ENCODE data around the gene CHCHD4. TPM values are rescaled to one million over a fixed set of nuclear protein-coding genes. Genes with fewer than 3 reads are reported as not detected.

The CHCHD4 gene
- total RNA-seq (ENCODE audit: unreplicated experiment), result 11.1 TPM
- long read RNA-seq, transcript CHCHD4-202 (3 exons, 1,405 nt), result major isoform, 5 of 5 reads
- long read RNA-seq, partial matches to known transcripts, result 0 of 5 reads
- long read RNA-seq, other reads (novel, unspliced or antisense), result 0 of 5 reads

DNA sequence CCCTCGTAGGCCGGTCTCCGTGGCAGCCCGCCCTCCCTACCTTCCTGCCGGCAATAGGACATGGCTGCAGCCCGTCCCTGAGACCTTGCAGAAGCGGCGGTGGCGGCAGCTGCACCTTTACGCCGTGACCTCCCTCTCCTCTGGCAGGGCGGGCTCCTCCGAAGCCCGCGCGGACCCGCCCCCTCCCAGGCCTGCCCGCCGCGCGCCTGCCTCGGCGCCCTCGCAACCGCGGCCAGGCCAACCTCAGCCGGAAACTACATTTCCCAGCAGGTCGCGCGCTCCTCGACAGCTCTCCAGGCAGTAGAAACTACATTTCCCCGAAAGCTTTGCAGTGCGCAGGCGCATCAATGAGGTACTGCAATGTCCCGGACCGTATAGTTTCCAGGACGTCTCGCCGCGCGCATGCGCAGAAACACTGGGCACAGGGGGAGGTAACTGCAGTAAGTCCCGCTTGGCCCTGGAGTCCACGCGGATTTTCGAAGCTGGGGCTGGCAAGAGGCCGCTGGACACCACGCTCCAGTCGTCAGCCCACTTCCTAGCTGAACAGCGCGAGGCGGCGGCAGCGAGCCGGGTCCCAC, at the start of gene CHCHD4, which contains the start of gene TMEM43:
Gene CHCHD4, minus strand, starts transcription at position 256 of the 578 bp plus-strand sequence. Its CDS starts 194 bp downstream, at position 62.
Gene TMEM43, plus strand, starts transcription at position 438 of the 578 bp plus-strand sequence. CDS start 142 bp downstream, outside the sequence.
- H3K4me3 Mint-ChIP-seq (ENCODE audit: unreplicated experiment), result peak within 1 kb of the TSS; percentile 99

DNA sequence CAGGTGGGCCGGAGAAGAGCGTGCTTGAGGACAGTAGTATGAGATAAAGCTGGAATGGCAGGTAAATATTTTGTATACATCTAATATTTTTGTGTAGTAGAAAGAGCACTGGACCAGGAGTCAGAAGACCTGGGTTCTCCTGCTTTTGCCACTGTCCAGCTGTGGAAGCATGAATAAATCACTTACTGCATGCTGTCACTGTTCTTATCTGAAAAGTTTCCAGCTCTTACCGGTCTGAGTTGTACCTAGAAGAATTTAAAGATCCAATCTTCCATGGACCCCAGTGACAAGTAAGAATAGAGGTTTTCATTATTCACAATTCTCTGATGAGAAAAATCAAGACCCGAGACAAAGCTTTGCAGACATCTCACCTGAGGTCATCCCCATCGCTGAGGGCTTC, 47.8 kb upstream of the CHCHD4 start:
- Mint-ChIP-seq H3K27ac (ENCODE audit: unreplicated experiment) (no peak overlapping the region), H3K4me1 (ENCODE audit: unreplicated experiment) (peaks cover 19% of the 10 kb centered on the region), H3K9me3 (ENCODE audit: unreplicated experiment) (no peaks in the 10 kb centered on the region), H3K4me3 (ENCODE audit: unreplicated experiment) (peak overlapping the region; percentile 48), H3K36me3 (ENCODE audit: low read depth, unreplicated experiment) (peaks cover 27% of the 10 kb centered on the region), H3K27me3 (ENCODE audit: unreplicated experiment) (peaks cover 4% of the 10 kb centered on the region)
- TF ChIP-seq, protein P1, sequence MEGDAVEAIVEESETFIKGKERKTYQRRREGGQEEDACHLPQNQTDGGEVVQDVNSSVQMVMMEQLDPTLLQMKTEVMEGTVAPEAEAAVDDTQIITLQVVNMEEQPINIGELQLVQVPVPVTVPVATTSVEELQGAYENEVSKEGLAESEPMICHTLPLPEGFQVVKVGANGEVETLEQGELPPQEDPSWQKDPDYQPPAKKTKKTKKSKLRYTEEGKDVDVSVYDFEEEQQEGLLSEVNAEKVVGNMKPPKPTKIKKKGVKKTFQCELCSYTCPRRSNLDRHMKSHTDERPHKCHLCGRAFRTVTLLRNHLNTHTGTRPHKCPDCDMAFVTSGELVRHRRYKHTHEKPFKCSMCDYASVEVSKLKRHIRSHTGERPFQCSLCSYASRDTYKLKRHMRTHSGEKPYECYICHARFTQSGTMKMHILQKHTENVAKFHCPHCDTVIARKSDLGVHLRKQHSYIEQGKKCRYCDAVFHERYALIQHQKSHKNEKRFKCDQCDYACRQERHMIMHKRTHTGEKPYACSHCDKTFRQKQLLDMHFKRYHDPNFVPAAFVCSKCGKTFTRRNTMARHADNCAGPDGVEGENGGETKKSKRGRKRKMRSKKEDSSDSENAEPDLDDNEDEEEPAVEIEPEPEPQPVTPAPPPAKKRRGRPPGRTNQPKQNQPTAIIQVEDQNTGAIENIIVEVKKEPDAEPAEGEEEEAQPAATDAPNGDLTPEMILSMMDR (IDR thresholded peaks at IDR 0.05; ENCODE audit: unreplicated experiment), result no peak
- DNase-seq (ENCODE audit: low spot score), result no peak

More for the DNA sequence above, at the start of gene CHCHD4, which contains the start of gene TMEM43:
- peak within 1 kb of the TSS; percentile 87 for H3K27ac Mint-ChIP-seq (ENCODE audit: unreplicated experiment)
- no peaks in the 10 kb centered on the region for H3K9me3 Mint-ChIP-seq (ENCODE audit: unreplicated experiment)
- H3K36me3 Mint-ChIP-seq (ENCODE audit: low read depth, unreplicated experiment), result peaks cover 34% of the 10 kb centered on the region
- TF ChIP-seq, protein P1 (IDR thresholded peaks at IDR 0.05; ENCODE audit: unreplicated experiment), result no peak
- peaks cover 13% of the 10 kb centered on the region for H3K27me3 Mint-ChIP-seq (ENCODE audit: unreplicated experiment)
- DNase-seq (ENCODE audit: low spot score), result peak; percentile 97
- peaks cover 39% of the 10 kb centered on the region for H3K4me1 Mint-ChIP-seq (ENCODE audit: unreplicated experiment)

DNA sequence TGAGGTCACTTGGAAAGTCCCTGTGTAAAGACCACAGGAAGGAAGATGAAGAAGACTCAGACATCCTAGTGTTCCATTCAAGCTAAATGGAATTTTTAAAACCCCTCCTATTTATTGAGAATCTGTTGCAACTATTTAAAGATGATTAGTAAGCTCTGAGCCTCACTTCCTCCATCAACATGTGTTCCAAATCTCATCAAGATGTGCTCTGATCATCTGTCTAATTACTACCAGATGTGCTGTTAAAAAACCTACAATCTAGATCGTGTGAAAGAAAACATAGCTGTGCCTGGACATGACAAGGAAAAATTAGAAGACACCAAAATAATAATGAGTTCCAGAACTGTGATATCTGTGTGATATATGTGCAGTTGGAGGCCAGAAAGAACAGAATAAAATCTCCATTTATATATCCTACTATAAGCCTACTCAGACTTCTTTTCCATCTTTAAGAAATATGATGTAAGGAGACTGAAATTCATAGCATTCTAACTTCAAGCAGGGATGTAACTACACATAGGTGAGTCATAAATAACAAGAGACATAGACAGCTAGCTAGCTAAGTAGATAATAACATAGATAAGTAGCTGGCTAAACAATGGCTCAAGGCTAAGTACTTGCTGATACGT, 46.0 kb upstream of the CHCHD4 start:
- peaks cover 5% of the 10 kb centered on the region for H3K27me3 Mint-ChIP-seq (ENCODE audit: unreplicated experiment)
- no peak for DNase-seq (ENCODE audit: low spot score)
- no peaks in the 10 kb centered on the region for H3K9me3 Mint-ChIP-seq (ENCODE audit: unreplicated experiment)
- no peak overlapping the region for H3K4me3 Mint-ChIP-seq (ENCODE audit: unreplicated experiment)
- TF ChIP-seq, protein P1 (IDR thresholded peaks at IDR 0.05; ENCODE audit: unreplicated experiment), result no peak
- no peak overlapping the region for H3K27ac Mint-ChIP-seq (ENCODE audit: unreplicated experiment)
- peaks cover 43% of the 10 kb centered on the region for H3K36me3 Mint-ChIP-seq (ENCODE audit: low read depth, unreplicated experiment)
- peaks cover 5% of the 10 kb centered on the region for H3K4me1 Mint-ChIP-seq (ENCODE audit: unreplicated experiment)

DNA sequence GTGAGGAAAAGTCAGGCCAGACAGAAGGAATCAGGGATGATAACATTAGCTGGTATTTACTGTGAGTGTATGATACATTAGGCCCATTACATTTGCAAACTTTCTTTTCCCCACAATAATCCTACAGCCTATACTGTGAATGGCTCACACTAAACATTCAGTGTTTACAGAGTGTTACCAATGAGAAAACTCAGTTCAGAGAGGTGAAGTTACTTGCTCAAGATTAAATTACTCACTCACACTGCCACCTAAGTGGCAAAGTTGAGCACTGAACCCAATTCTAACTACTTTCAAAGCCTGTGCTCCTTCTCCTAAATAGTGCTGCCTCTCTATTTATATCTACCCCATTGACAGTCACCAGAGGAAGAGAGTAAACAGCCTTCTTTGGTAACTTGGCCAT, 45.2 kb upstream of the CHCHD4 start:
- no peak for DNase-seq (ENCODE audit: low spot score)
- peaks cover 48% of the 10 kb centered on the region for H3K36me3 Mint-ChIP-seq (ENCODE audit: low read depth, unreplicated experiment)
- H3K4me3 Mint-ChIP-seq (ENCODE audit: unreplicated experiment), result no peak overlapping the region
- no peak overlapping the region for H3K27ac Mint-ChIP-seq (ENCODE audit: unreplicated experiment)
- no peaks in the 10 kb centered on the region for H3K4me1 Mint-ChIP-seq (ENCODE audit: unreplicated experiment)
- TF ChIP-seq, protein P1 (IDR thresholded peaks at IDR 0.05; ENCODE audit: unreplicated experiment), result no peak
- H3K9me3 Mint-ChIP-seq (ENCODE audit: unreplicated experiment), result no peaks in the 10 kb centered on the region
- peaks cover 5% of the 10 kb centered on the region for H3K27me3 Mint-ChIP-seq (ENCODE audit: unreplicated experiment)

DNA sequence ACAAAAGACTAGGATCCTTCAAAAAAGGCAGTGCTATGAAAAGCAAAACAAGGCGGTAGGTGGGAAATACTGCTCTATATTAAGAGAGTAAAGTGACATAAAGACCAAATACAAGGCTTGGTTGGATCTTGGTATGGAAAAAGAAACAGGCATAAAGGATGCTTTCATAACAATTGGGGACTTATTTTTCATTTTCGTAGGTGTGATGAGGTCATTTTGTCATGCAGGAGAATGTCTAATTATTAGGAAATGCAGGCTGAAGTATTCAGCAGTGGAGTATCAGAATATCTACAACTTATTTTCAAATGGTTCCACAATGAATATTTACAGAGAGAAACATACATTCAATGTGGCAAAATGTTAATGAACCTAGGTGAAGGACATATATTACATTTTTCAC, 44.8 kb upstream of the CHCHD4 start:
- TF ChIP-seq, protein P1 (IDR thresholded peaks at IDR 0.05; ENCODE audit: unreplicated experiment), result no peak
- no peak for DNase-seq (ENCODE audit: low spot score)
- H3K4me1 Mint-ChIP-seq (ENCODE audit: unreplicated experiment), result no peaks in the 10 kb centered on the region
- no peaks in the 10 kb centered on the region for H3K9me3 Mint-ChIP-seq (ENCODE audit: unreplicated experiment)
- no peak overlapping the region for H3K27ac Mint-ChIP-seq (ENCODE audit: unreplicated experiment)
- no peak overlapping the region for H3K4me3 Mint-ChIP-seq (ENCODE audit: unreplicated experiment)
- peaks cover 5% of the 10 kb centered on the region for H3K27me3 Mint-ChIP-seq (ENCODE audit: unreplicated experiment)
- peaks cover 53% of the 10 kb centered on the region for H3K36me3 Mint-ChIP-seq (ENCODE audit: low read depth, unreplicated experiment)

Measured in endothelial cell (in vitro differentiated cells).